Hematopoietic multipotent progenitor cell treated with erythropoietin and hydrocortisone succinate and interleukin-3 and kit ligand, for 6 days (in vitro differentiated cells): ENCODE measurements around the gene SH3GL3.

Source experiments
- DNase-seq: peaks from one replicate; pipeline ENCODE4 v3.0.0-alpha.2; 2015

The SH3GL3 gene

DNA sequence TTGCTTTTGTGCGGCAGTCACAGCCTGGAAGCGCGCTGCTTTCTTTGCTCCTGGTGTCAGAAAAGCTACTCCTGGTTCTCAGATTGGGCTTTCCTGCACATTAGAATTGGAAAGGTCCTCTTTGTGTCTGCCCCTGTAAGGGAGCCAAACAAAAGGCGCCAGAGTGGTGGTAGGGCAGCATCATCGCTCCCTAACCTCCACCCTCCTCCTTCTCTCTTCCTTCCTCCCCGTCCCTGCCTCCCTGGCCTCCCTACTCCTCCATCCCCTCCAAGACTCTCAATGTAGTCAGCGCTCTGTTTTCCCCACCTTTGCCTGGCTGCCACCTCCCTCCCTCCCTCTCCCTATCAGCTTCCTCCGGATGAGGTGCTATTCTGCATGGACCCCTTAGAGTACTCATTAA lies 65.3 kb downstream of the SH3GL3 start:
- DNase-seq, result no peak

- no peak for DNase-seq
Measured at GRCh38 chr15:83514584-83514983, 67.4 kb downstream of the SH3GL3 start.

DNA sequence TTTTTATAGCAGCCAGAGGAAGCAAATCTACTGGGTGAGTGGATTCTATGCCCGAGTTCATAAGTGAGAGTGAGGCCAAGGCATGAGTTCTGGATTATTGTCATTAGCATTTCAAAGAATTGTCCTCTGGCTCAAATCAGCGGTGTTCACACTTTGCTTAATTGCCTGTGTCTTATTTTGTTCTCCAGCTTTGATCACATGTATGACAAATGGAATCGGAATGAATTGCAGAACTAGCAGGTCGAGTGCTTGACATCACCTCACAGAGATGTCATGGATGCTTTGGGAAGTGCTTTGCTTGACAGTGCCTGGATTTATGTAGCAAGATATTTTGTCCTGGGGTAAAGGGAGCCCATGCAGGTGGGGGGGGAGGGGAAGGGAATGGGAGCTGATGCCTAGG lies 68.0 kb downstream of the SH3GL3 start:
- no peak for DNase-seq

DNA sequence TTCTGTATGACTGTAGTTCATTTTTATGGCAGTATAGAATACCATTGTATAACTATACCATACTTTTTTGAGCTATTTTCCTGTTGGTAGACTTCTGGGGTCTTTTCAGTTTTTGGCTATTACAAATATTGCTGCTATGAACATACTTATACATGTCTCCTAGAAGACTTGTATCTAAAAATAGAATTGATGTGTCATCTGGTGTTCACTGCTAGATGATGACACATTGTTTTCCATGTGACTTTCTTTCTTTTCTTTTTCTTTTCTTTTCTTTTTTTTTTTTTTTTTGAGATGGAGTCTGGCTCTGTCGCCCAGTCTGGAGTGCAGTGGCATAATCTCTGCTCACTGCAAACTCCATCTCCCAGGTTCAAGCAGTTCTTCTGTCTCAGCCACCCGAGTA lies 69.8 kb downstream of the SH3GL3 start:
- DNase-seq, result no peak

DNA sequence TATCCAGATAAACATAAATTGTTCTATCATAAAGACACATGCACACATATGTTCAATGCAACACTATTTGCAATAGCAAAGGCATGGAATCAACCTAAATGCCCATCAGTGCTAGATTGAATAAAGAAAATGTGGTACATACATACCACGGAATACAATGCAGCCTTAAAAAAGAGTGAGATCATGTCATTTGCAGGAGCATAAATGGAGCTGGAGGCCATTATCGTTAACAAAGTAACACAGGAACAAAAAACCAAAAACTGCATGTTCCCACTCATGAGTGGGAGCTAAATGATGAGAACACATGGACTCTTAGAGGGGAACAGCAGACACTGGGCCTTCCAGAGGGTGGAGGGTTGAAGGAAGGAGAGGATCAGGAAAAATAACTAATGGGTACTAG lies 79.2 kb downstream of the SH3GL3 start:
- no peak for DNase-seq

DNA sequence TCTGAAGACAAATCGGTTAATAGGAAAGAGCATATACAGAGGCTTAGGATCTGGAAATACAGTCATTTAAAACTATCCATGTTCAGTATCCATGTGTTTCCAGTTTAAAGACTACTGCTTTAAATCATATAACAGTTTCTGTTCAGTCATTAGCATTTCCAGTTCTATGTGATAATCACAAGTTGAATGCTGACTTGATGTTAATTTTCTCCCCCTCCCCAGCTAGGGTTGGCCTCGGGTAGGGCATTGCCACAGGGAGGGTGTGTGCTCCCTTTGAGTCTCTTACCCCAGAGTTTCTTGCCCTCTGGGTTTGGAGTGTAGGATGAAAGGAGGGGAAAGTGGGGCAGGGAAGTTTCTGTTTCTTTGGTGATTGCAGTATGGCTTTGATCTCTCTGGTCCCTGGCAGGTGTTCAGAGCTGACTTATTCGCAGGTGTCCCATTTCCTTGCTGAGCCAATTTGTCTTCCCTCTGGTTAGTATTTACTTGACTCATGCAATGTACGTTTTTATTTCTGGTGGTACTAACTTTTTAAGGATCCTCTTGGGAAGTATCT lies 86.3 kb downstream of the SH3GL3 start:
- DNase-seq, result no peak

DNA sequence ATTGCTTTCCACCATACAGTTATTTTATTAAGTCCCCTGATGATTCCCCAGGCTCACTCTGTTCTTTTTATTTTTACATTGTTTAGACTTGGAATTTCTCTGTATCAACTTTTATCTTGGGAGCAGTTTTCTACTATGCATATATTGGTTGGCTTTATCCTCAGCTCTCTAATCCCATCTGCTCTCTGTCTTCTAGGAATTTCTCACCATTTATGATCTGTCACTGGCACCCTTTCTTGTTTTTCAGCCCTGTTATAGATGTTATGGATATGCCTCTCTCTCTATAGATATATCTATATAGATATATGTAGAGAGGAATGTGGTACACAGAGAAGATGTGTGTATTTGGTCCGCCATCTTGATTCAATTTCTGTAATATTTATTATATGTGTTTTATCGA lies 90.5 kb downstream of the SH3GL3 start:
- no peak for DNase-seq

GRCh38 chr15:83538682-83539081 lies 91.5 kb downstream of the SH3GL3 start:
- DNase-seq, result no peak

DNA sequence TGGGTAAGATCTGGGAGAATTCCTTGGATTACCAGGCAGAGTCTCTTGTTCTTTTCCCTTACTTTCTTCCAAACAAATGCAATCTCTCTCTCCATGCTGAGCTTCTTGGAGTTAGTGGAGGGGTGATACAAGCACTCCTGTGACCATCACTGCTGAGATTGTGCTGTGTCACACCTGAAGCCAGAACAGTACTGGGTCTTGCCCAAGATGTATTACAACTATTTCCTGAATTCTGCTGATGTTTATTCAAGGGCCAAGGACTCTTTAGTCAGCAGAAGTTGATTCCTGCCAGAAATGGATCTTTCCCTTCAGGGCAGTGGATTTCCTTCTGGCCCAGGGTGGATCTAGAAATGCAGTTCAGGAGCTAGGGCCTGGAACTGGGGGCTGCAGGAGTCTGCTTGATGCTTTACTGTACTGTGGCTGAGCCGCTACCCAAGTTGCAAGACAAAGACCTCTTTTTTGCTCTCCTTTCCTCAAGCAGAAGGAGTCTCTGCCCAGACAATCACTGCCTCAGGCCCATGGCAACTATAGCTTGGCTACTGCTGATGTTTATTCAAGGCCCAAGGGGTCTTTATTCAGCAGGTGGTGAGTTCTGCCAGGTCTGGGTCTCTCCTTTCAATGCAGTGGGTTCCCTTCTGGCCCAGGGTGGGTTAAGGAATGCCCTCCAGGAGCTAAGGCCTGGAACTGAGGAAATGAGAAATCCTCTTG lies 98.8 kb downstream of the SH3GL3 start:
- no peak for DNase-seq

DNA sequence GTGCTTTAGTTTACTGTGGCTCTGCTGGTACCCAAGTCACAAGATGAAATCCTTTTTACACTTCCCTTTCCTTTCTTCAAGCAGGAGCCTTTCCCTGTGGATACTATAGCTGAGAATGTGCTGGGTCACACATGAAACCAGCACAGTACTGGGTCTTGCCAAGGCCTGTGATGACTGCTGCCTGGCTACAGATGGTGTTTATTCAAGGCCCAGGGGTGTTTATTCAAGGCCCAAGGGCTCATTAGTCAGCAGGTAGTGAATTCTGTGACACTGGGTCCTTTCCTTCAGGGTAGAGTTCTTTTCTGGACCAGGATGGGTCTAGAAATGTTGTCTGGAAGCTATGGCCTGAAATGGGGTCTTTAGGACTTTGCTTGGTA lies 99.4 kb downstream of the SH3GL3 start:
- DNase-seq, result no peak

GRCh38 chr15:83547168-83547567 lies 100.0 kb downstream of the SH3GL3 start:
- DNase-seq, result no peak

- no peak for DNase-seq
Measured at GRCh38 chr15:83549623-83550022, 102.5 kb downstream of the SH3GL3 start.

GRCh38 chr15:83554558-83554957 lies 107.4 kb downstream of the SH3GL3 start:
- DNase-seq, result no peak

DNA sequence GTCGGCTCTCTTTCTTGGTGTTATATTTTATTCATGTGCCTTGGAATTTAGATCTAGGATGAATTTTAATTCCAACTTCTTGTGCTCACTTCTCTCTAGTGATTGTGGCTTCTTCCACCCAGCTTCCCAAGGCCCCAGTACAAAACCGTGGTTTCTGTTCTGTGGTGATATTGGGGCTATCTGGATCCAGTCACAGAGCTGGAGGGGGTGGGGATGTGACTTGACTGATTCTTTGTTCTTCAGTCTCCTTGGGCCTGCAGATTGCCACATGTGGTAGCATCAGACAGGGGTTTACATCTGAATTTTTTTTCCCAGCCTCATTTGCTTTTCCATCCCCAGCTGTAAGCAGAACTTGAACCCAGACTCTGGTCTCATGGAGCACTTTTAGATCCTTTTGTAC lies 108.2 kb downstream of the SH3GL3 start:
- DNase-seq, result peak; percentile 24

DNA sequence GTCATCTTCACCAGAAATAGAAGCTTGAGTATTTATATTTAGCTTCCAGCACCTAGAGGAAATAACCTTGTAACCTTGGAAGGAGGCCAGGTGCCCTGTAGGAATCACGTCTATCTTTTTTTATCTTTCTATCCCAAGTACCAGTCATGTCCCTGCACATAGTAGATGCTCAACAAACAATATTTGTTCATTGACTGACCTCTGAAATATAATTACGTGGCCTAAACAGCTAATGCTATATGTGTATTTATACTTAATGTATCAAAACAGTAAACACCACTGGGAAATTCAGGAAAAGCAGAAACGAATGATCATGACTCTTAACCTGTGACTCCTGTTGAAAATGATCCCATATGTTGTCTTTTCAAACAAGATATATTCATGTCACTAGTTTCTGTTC lies 108.9 kb downstream of the SH3GL3 start:
- DNase-seq, result no peak

DNA sequence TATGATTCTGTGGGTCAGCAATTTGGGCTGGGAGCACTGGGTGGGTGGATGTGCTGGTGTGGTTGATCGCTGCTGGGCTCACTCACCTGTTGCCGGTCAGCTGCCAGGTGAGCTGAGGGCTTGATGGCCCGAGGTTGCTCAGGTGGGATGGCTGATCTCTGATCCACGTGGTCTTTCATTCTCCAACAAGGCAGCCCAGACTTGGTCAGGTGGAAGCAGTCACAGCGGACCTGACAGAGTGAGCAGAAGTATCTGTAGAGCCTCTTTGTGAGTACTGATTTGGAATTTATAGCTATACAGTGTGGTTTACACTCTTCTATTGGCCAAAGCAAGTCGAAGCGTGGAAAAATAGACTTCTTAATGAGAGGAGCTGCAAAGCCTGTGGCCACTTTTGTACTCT lies 109.6 kb downstream of the SH3GL3 start:
- no peak for DNase-seq

GRCh38 chr15:83558146-83558545 lies 111.0 kb downstream of the SH3GL3 start:
- no peak for DNase-seq

DNA sequence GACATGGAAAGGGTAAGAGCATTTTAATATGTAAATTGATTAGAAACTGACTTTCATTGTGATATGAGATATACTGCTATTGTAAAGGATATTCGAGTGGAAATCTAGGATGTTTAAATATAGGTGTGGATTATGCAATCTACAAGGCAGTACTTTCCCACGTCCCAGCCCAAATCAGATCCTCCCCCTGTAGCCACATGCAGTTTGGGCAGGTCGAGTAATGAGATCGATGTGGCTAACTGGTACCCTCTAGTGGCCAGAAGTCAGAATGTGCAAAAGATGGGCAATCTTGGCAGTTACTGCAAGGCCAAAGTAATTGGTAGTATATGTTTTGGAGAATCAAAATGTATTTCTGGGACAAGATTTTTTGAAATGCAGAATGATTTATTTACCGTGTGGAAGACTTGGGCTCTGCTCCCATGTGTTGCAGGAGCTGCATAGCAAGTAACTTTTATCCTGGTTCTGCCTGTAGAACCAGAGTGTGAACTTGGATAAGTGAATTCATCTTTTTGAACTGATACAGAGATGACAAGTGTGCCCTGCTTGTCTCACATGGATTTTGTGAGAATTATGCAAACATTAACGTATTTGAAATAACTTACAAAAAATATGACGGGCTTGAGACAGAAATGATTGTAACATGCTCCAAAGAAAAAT lies 112.3 kb downstream of the SH3GL3 start:
- peak; percentile 80 for DNase-seq

DNA sequence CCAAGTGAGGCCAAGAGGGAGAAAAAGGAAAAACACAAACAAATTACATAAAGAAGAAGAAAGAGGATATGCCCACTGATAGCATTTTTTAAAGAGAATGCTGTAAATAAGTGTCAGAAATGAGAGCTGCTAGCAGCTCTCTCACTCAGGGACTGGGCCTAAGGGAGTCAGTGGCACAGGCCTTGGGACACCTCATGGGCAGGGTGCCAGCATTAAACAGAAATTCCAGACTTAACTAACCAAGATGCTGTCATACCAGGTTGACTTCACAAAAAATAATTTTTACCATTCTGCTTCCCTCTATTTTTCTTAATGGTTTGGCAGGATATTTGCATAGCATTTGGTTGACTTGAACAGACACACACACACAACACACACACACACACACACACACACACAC lies 114.5 kb downstream of the SH3GL3 start:
- no peak for DNase-seq

DNA sequence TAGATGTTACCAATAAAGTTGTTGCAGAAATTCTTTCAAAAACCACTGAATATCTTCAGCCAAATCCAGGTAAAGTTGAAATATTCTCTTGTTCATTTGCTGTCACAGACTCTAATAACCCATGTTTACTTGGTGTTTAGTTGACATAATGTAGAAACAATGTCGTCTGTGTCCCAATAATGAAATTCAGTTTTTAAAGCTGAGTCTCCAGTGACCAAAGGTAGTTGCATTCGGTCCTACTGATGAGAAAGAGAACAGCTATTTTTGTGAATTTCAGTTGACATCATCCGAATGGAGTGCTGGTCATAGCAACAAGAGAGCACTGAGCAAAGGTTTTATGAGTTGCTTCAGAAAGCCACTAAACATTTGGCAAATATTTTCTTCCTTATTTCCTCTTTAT lies 118.0 kb downstream of the SH3GL3 start:
- DNase-seq, result no peak

DNA sequence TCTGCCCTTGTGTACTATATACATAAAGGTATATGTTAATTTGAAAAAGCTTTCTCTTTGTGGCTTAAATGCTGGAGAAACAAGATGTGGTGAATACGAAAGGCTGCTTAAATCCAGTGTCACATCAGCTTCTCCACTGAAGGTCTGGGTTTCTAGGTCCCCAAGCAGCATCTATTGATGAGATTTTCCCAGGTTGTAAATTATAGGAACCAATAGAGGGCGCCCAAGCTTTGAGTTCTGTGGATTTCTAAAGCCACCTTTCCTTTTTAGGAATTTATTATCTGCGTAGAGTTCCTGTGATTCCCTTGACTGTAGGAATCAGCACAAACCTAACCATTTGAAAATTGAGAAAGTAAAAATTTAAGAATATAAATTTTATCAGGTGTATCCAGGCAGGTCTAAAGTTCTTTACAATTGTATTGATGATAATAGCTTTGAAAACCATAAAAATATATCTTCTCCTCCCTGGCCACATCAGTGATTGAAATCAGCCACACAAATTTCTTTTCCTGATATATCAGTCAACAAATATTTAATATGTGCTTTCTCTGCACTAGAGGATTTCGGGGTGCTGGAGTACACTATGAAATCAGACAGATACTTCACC lies 118.5 kb downstream of the SH3GL3 start:
- peak; percentile 57 for DNase-seq

DNA sequence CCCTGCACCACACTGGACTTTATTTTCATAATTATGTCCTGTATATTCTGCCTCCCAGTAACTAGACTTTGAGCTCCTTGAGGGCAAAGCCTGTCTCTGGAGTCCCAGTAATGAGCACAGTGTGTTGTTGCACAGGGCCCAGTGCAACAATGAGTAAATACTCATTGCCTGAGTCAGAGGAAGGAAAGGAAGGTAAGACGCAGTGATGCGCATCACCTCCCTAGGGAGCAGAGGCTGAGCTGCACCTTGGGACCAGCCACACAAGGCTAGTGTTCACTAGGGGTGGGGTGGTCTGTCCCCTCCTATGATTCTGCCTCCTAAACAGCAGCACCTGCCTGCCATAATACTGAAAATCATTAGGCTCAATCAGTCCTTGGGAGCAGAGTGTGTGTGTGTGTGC lies 120.2 kb downstream of the SH3GL3 start:
- no peak for DNase-seq

GRCh38 chr15:83569341-83569740 lies 122.2 kb downstream of the SH3GL3 start:
- no peak for DNase-seq

- no peak for DNase-seq
Measured at GRCh38 chr15:83570756-83571155, 123.6 kb downstream of the SH3GL3 start.
